NCI-H2196 (cell line): Measurements from ENCODE around the gene PPP6R2.
"Not testable (repeated sequence)": the region's sequence is repeated elsewhere in the genome, so short reads cannot be mapped to it uniquely, and the experiment has no call there.

Source experiments
- DNase-seq: peaks from one replicate; lab custom pipeline; 2025; ENCODE audit not compliant: unreplicated experiment; lab: John Stamatoyannopoulos, UW

The PPP6R2 gene

DNA sequence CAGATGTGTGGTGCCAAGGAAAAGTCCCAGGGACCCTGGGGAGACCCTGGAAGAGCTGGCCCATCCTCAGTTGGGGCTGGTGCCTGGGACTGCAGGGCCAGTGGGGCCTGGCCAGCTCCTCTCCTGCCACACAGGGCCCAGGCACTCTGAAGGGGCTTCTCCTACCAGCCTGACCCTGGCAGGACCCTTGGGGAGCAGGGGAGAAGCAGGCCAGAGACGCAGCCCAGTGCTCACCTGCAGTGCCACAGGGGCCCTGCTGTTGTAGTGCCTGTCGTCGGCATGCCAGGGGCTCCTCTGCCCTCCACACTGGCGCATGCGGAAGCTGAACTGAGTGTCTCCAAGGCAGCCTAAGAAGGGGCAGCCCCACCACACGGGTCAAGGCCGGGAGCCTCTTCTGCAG, 25.5 kb upstream of the PPP6R2 start:
- DNase-seq = no peak

DNA sequence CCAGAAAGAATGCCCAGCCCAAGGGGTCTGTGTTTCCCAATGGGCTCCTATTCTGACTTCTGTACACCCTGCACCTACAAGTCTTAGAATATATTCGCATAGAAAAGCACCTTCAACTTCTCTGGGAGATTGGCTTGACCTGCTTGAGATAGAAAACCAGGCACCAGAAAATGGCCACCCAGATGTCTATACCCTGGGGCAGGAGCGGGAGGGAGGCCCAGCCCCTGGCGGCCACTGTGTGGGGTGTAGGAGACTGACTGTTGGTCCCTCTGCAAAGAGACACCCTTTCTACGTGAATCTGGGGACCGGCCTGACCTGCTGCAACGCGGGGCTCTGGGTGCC, 24.8 kb upstream of the PPP6R2 start:
- no peak for DNase-seq

DNA sequence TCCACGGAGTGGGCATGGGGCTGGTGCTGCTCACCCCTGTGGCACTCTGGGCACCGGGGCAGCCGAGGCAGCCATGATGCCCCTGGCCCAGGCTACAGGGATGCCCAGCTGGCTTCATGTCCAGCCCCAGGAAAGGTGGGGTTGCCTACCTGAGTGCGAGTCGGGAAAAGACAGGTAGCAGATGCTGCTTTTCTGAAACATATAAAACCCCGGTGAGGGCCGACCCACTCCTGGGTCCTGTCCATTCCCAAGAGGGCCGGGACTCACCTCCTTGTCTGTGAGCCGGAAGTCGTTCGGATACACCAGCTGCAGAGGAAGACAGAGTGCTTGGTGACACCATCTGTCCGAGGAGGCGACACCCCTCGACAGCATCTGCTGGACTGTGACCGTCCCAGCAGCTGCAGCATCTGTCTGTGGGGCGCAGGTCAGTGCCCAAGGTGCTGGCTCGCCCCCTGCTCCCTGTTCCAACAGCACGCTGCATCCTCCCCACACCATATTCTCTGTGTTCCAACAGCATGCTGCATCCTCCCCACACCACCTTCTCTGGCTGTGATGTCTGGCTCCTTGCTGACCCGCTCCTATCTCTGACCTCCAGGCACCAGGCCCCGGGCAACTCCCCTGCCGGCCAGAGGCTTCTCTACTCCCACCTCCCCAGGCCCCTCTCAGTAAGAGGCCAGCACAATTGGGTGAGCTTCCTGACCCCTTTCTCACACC, 24.3 kb upstream of the PPP6R2 start:
- no peak for DNase-seq

DNA sequence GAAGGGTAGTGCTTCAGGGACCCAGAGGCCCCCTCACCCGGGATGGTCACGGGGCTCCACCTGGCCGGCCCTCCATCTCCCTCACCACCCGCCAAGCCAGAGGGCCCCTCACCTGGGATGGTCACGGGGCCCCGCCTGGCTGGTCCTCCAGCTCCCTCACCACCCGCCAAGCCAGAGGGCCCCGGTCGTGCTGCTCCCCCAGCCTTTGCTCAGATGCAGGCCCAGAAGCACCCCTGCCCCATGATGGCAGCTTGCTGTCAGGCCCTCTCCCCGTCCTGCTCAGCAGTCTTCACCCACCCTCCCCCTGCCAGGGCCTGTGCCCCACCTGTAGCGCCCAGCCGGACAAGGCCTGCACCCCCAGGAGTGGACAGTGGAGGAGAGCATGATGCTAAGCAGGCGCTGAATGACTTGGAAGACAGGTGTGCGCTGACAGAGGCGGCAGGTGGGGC, 23.6 kb upstream of the PPP6R2 start:
- DNase-seq = no peak

DNA sequence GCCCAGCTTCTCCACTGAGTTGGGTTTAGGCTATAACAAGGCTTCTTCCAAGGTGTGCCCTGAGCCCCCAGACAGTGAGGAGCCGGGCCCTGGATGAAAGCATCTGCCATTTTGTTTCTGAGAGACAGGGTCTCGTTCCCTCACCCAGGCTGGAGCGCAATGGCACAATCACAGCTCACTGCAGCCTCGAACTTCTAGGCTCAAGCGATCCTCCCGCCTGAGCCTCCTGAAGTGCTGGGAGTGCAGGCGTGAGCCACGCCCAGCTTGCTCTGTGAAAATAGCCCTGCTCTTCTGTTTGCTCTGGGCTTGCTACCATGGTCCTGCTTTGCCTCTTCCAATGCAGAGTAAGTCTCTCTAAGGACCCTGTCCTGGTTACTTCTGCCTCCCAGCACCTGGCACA, 23.0 kb upstream of the PPP6R2 start:
- no peak for DNase-seq

DNA sequence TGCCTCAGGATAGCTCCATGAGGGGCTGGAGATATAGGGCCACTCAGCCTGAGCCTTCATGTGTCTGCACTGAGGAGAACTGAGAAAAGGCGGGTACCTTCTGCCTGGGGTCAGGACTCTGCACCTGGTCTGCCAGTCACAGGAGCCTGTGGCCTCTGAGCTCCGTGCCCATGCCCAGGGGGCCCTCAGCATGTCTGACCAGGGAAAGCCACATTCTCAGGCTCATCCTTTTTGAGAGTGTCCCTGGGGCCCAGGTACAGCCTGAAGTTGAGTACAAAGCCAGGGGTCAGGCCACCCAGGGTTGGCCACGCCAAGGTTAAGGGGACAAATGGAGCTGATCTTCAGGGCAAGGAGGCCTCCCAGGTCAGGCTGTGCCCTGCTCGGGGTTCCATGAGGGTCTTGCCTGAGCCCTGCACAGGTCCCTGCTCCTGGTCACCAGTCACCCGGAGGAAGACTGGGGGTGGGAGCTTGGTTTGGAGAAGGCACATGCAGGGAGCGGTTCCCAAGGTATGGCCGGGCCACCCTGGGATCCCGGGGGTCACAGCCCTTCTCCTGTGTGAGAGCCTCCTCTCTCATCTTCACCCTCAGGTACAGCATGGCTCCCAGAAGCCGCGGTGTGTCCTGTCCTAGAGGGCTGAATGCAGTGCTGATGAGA, 22.3 kb upstream of the PPP6R2 start:
- DNase-seq = no peak

DNA sequence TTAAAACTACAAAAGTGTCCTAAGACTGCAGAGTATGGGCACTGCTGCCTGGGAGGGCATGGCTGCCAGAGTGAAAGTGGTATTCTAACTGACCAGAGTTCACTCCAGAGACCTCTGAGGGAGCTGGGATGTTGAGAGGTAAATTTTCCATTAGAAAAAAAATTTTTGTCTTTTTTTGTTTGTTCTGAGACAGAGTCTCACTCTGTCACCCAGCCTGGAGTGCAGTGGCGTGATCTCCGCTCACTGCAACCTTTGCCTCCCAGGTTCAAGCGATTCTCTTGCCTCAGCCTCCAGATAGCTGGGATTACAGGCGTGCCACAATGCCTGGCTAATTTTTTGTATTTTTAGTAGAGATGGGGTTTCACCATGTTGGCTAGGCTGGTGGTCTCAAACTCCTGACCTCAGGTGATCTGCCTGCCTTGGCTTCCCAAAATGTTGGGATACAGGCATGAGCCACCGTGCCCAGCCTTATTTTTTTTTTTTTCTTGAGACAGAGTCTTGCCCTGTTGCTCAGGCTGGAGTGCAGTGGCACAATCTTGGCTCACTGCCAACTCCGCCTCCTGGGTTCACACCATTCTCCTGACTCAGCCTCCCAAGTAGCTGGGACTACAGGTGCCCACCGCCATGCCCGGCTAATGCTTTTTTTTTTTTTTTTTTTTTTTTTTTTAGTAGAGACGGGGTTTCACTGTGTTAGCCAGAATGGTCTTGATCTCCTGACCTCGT, 20.6 kb upstream of the PPP6R2 start:
- not testable (repeated sequence) for DNase-seq

DNA sequence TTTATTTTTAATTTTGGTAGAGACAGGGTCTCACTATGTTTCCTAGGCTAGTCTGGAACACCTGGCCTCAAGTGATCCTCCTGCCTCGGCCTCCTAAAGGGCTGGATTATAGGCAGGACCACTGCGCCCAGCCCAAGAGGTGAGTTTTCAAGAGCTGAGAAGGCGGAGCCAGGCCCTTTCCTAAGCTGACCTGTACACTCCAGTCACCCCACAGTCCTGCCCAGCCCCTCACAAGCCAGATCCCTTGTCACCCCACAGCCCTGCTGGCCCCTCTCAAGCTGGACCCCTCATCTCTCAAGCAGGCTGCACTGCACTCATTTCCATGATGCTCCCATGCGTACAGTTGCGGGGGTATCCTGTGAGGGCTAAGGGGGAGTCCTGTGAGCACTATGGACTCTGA, 19.2 kb upstream of the PPP6R2 start:
- no peak for DNase-seq

DNA sequence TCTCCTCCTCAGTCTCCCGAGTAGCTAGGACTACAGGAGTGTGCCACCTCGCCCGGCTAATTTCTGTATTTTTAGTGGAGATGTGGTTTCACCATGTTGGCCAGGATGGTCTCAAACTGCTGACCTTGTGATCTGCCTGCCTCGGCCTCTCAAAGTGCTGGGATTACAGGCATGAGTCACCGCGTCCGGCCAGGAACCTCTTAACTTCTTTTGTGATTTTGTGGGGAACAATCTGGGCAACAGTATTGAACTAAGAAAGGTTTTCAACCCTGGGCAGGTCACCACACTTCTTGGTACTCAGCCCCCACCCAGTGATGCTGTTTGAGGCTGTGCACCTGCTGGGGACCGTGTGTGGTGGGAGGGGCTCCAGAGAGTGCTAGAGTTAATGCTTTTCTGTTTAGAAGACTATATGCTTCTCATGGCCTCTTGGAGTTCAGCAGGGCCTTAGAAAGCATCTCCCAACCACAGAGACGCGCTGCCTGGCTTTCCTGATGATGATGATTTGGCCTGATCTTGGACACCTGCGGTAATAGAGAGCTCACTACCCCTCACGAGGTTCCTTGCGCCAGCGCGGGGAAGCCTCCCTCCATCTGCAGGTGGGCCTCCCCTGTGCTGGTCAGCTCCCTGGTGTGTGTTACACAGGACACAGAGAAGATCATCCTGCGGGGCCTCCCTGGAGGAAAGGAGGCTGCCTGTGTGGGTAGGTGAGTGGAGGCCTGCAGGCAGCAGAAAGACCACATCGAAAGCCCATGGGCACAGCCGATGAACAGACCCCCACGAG, 17.5 kb upstream of the PPP6R2 start:
- DNase-seq = no peak

DNA sequence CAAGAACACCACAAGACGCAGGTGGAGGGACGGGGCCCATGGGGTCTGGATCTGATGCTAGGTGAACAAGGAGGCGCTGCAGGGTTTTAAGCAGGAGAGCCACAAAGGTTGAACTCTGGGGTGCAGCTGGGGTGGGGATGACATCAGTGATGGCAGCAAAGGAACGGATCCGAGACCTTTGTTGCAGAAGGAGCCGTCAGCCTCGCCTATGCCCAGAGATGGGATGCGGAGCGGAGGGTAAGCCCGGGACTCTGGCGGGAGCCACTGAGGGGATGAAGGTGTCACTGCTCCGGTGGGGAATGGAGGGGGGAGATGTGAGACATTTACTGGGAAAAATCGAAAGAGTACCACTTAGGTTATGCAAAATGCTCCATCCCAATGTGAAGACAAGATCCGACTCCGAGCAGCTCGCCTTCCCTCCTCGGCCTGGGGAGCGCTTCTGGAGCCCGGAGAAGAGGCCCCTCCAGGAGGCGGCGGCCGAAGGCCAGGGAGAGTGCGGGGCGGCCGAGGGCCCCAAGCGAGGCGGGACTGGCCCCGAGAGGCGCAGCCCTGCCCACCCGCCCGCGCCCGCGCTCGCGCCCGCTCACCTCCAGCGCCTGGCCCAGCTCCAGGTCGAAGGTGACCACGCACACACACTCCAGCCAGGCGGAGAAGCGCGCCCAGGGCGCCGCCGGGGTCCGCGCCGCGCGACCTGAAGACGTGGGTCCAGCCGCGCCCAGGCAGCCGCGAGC, 16.7 kb upstream of the PPP6R2 start:
- DNase-seq = no peak

DNA sequence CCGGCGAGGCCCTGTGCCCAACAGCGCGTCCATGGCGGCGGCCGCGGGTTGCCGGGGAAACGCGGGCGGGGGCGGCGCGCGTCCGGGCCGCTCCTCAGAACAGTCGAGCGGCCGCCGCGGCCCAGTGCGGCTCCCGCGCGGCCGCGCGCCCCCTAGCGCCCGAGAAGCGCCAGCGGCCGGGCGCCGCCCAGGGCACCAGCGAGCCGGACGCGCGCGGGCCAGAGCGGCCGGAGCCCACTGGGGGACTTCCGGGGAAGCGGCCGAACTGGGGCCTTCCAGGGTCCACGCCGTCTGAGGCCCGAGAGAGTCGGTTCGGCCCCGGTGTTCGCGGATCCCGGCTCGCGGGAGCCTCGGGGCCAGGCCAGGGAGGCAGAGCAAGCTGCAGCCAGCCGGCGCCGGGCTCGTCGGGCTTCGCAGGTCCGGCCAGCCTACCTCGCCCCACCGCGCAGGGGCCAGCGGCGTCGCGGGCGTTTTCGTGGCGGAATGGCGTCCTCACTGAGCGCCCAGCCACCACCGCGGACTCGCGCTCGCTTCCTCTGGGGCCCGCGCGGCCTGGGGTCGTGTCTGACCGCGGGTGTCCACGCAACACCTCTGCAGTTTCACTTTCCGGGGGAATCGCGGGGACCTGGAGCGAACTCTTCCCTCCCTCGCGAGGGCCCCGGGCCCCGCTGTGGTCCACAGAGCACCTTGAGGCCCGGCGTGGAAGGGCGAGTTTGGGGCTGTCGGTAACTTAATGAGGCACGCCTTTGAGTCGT, 16.0 kb upstream of the PPP6R2 start, which contains the start of gene DENND6B:
Gene DENND6B, minus strand, starts transcription at position 57 of the 755 bp plus-strand sequence. Its CDS starts 24 bp downstream, at position 33.
- peak; percentile 65 for DNase-seq

DNA sequence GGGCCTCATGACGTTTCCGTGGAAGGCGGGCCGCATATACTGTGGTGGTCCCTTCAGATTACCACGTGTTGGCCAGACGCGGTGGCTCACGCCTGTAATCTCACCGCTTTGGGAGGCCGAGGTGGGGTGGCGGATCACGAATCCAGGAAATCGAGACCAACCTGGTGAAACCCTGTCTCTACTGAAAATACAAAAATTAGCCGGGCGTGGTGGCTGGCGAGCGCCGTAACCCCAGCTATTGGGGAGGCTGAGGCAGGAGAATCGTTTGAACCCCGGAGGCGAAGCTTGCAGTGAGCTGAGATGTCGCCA, 15.5 kb upstream of the PPP6R2 start:
- DNase-seq = no peak

DNA sequence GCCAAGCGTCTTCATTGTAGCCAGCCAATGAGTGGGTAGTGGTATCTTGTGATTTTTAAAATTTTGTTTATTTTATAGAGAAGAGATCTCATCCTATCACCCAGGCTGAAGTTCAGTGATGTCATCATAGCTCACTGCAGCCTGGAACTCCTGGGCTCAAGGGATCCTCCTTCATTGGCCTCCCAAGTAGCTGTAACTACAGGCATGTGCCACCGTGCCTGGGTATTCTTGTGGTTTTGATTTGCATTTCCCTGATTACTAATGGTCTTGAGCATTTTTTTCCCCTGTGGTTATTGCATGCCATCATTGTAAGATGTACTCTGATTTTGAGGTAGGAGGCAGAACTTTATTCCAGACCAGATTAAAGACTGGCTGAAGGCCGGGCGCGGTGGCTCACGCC, 13.9 kb upstream of the PPP6R2 start:
- DNase-seq = no peak

DNA sequence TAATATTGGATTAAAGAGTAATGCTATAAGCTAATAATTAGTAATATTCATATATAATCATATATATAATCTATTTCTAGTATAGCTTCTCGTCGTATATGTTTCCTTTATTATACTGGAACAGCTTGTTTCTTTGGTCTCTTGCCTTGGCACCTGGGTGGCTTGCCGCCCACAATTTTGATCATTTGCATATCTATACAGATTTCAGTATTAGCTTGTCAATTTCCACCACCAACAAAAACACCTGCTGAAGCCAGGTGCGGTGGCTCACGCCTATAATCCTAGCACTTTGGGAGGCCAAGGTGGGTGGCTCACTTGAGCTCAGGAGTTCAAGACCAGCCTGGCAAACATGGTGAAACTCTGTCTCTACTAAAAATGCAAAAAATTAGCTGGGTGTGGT, 8.7 kb upstream of the PPP6R2 start:
- not testable (repeated sequence) for DNase-seq

DNA sequence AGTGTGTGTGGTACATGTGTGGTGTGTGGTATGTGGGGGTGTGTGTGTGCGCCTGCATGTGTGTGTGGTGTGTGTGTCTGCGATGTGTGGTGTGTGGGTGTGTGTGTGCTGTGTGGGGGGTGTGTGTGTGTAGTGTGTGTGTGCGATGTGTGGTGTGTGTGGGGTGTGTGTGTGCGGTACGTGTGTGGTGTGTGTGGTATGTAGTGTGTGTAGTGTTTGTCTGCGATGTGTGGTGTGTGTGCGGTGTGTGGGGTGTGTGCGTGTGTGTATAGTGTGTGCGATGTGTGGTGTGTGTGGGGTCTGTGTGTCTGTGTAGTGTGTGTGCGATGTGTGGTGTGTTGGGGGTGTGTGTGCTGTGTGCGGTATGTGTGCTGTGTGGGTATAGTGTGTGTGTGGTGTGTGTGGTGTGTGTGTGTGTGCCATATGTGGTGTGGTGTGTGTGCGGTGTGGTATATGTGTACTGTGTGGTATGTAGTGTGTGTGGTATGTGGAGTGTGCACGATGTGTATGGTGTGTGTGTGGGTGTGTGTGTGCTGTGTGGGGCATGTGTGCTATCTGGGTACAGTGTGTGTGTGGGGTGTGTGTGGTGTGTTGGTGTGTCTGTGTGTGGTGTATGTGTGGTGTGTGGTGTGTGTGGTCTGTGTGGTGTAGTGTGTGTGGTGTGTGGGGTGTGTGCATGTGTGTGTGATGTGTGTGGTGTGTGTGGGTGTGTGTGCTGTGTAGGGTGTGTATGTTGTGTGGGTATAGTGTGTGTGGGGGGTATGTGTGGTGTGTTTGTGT, 5.7 kb upstream of the PPP6R2 start:
- no peak for DNase-seq

DNA sequence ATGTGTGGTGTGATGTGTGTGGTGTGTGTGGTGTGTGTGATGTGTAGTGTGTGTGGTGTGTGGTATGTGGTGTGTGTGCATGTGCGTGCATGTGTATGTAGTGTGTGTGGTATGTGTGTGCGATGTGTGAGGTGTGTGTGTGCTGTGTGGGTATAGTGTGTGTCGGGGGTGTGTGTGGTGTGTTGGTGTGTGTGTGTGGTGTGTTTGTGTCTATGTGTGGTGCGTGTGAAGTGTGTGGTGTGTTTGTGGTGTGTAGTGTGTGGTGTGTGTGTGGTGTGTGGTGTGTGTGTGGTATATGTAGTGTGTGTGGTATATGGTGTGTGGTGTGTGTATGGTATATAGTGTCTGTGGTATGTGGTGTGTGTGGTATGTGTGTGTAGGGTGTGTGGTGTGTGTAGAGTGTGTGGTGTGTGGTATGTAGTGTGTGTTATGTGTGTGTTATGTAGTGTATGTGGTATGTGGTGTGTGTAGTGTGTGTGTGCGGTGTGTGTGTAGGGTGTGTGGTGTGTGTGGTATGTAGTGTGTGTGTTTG, 5.0 kb upstream of the PPP6R2 start:
- no peak for DNase-seq

DNA sequence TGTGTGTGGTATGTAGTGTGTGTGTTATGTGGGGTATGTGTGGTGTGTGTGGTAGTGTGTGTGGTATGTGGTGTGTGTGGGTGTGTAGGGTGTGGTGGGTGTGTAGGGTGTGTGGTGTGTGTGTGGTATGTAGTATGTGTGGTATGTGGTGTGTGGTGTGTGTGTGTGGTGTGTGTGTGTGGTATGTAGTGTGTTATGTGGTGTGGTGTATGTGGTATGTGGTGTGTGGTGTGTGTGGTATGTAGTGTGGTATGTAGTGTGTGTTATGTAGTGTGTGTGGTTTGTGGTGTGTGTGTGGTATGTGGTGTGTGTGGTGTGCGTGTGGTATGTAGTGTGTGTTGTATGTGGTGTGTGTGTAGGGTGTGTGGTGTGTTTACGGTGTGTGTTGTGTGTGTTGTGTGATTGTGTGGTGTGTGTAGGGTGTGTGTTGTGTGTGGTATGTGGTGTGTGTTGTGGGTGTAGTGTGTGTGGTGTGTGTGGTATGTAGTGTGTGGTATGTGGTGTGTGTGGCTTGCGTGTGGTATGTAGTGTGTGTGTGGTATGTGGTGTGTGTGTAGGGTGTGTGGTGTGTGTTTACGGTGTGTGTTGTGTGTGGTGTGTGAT, 4.2 kb upstream of the PPP6R2 start:
- no peak for DNase-seq

DNA sequence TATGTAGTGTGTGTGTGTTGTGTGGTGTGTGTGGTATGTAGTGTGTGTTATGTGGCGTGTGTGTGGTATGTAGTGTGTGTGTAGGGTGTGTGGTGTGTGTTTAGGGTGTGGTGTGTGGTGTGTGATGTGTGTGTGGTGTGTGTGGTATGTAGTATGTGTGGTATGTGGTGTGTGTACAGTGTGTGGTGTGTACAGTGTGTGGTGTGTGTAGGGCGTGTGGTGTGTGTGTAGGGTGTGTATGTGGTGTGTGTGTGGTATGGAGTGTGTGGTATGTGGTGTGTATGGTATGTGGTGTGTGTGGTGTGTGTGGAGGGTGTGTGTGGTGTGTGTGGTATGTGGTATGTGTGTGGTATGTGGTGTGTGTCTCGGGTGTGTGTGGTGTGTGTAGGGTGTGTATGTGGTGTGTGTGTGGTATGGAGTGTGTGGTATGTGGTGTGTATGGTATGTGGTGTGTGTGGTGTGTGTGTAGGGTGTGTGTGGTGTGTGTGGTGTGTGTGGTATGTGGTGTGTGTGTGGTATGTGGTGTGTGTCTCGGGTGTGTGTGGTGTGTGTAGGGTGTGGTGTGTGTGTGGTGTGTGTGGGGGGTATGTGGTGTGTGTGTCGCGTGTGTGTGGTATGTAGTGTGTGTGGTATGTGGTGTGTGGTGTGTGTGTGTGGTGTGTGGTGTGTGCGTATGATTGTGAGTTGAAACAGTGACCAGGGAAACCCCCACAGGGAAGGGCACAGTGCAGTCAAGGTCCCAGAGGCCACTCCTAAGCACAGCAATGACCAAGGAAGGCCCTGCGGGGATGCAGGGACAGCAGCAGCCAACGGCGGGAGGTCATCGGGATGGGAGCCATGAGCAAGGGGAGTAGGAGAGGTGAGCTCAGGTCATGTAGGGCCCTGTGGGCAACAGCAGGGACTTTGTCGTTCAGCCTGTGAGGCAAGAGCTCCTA, 2.9 kb upstream of the PPP6R2 start:
- DNase-seq = no peak
